Motor neuron (in vitro differentiated cells): ENCODE results near the gene HERPUD2. TPM values are rescaled to one million over a fixed set of nuclear protein-coding genes. Genes with fewer than 3 reads are reported as not detected.
"Not testable (repeated sequence)": the region's sequence is repeated elsewhere in the genome, so short reads cannot be mapped to it uniquely, and the experiment has no call there.

Source experiments
- ATAC-seq, 8 experiments: fragments of 200-7000 bp; cut with Tn5 transposase; replicated peaks in 6 of 8; 2 replicates each; pipeline ENCODE4 v1.8.0; 2021; ENCODE audit warnings: mild to moderate bottlenecking in 8 of 8, moderate library complexity in 8 of 8
- H3K27ac ChIP-seq, 2 donors: fragments of 250-450 bp; sonication (Bioruptor Pico); 2 replicates each; pipeline ENCODE4 v1.9.0; 2021; ENCODE audit warnings: antibody characterized with exemption in 2 of 2, mild to moderate bottlenecking in 2 of 2, moderate library complexity in 1 of 2
- H3K4me1 ChIP-seq, 2 donors: fragments of 250-450 bp; sonication (Bioruptor Pico); replicated peaks in 1 of 2; 2 replicates each; pipeline ENCODE4 v1.6.1; 2021; ENCODE audit warnings: antibody characterized with exemption in 2 of 2, mild to moderate bottlenecking in 2 of 2, moderate library complexity in 1 of 2
- H3K4me3 ChIP-seq, 5 donors: fragments of 250-450 bp; sonication (Bioruptor Pico); 2 replicates each; pipeline ENCODE4 v1.9.0; 2021; ENCODE audit warnings: antibody characterized with exemption in 5 of 5, mild to moderate bottlenecking in 5 of 5, moderate library complexity in 4 of 5
- WGBS, 10 experiments: fragments of 450-650 bp; shearing (Covaris generic); methylation state at CpG; one replicate each; pipeline ENCODE4 v1.0.0; 2022; 5-methylcytosine and 5-hydroxymethylcytosine counted together
- in situ Hi-C, 9 experiments: fragments of 400-800 bp; cut with MboI; loops; one replicate each; pipeline ENCODE4 v1.15.0; 2021; ENCODE audit warnings: low sequenced_read_pairs in 9 of 9, low pct_unique_long_range_greater_than_20kb in 2 of 9; ENCODE audit not compliant: unreplicated experiment in 9 of 9
- total RNA-seq, 8 experiments: library from RNA; unstranded; fragments of 300-600 nt; gene quantifications; 2 replicates each; pipeline versions ENCODE4 v1.2.3 to v1.2.4, GENCODE V29; 2022

HERPUD2 gene
- total RNA-seq, 8 experiments from 2014 or later, result 13.4 to 25.6 (median 15.4) TPM

GRCh38 chr7:35705932-35706461 is 11.1 kb upstream of the HERPUD2 start:
- Histone ChIP-seq H3K27ac (no peak overlapping the region), H3K4me1 (no peaks in the 10 kb centered on the region), H3K4me3 (no peak overlapping the region)
- no peak for ATAC-seq
- in situ Hi-C loops, result loop anchor here in 7 of 9 experiments (10.0 to 25.0 kb wide), 2 partner anchors 199 to 206 kb away; no protein-coding TSS in a partner anchor

GRCh38 chr7:35704261-35704660 is 9.3 kb upstream of the HERPUD2 start:
- Histone ChIP-seq H3K27ac (no peak overlapping the region), H3K4me1 (no peaks in the 10 kb centered on the region), H3K4me3 (no peak overlapping the region)
- WGBS, 10 experiments, result 0 to 100% (median 93%) methylated on average over 1 of the region's 1 CpG; no CpG with 5 or more reads in 6 of the 10 experiments
- in situ Hi-C loops, result loop anchor here in 7 of 9 experiments (10.0 to 25.0 kb wide), 2 partner anchors 201 to 208 kb away; no protein-coding TSS in a partner anchor
- no peak for ATAC-seq

GRCh38 chr7:35702541-35702940 is 7.6 kb upstream of the HERPUD2 start:
- Histone ChIP-seq H3K4me1 (no peaks in the 10 kb centered on the region), H3K27ac (no peak overlapping the region), H3K4me3 (no peak overlapping the region)
- in situ Hi-C loops, result loop anchor here in 7 of 9 experiments (10.0 to 25.0 kb wide), 2 partner anchors 202 to 210 kb away; no protein-coding TSS in a partner anchor
- 33 to 100% (median 76%) methylated on average over 1 to 3 of the region's 4 CpGs; no CpG with 5 or more reads in 1 of the 10 experiments for WGBS, 10 experiments
- no peak for ATAC-seq

- in situ Hi-C loops, result loop anchor here in 7 of 9 experiments (10.0 to 25.0 kb wide), 2 partner anchors 203 to 211 kb away; no protein-coding TSS in a partner anchor
- no peak for ATAC-seq
- WGBS, 10 experiments, result 100% methylated on average over 1 of the region's 1 CpG; no CpG with 5 or more reads in 2 of the 10 experiments
- Histone ChIP-seq H3K4me3 (no peak overlapping the region), H3K4me1 (no peaks in the 10 kb centered on the region), H3K27ac (no peak overlapping the region)
Measured at GRCh38 chr7:35701287-35701900, 6.5 kb upstream of the HERPUD2 start.

- ATAC-seq, result no peak
- 40 to 100% (median 75%) methylated on average over 1 to 2 of the region's 2 CpGs; no CpG with 5 or more reads in 2 of the 10 experiments for WGBS, 10 experiments
- in situ Hi-C loops, result loop anchor here in 7 of 9 experiments (10.0 to 25.0 kb wide), 2 partner anchors 204 to 211 kb away; no protein-coding TSS in a partner anchor
Measured at GRCh38 chr7:35700865-35701264, 5.9 kb upstream of the HERPUD2 start.

GRCh38 chr7:35700333-35700732 is 5.4 kb upstream of the HERPUD2 start:
- H3K4me3 ChIP-seq, result no peak overlapping the region
- peaks cover 5% of the 10 kb centered on the region in 2 donors for H3K4me1 ChIP-seq
- in situ Hi-C loops, result loop anchor here in 7 of 9 experiments (10.0 to 25.0 kb wide), 2 partner anchors 204 to 212 kb away; no protein-coding TSS in a partner anchor
- no peak for ATAC-seq
- no peak overlapping the region for H3K27ac ChIP-seq

More at GRCh38 chr7:35700865-35701264, 5.9 kb upstream of the HERPUD2 start:
- Histone ChIP-seq H3K27ac (no peak overlapping the region), H3K4me1 (peaks cover 3% of the 10 kb centered on the region in 2 donors), H3K4me3 (no peak overlapping the region)

- in situ Hi-C loops, result loop anchor here in 7 of 9 experiments (10.0 to 25.0 kb wide), 2 partner anchors 205 to 212 kb away; no protein-coding TSS in a partner anchor
- peaks cover 5% of the 10 kb centered on the region in 2 donors for H3K4me1 ChIP-seq
- WGBS, 10 experiments, result 11 to 100% (median 71%) methylated on average over 1 to 2 of the region's 2 CpGs; no CpG with 5 or more reads in 1 of the 10 experiments
- H3K27ac ChIP-seq, result no peak overlapping the region
- no peak for ATAC-seq
- H3K4me3 ChIP-seq, result no peak overlapping the region
Measured at GRCh38 chr7:35699796-35700305, 4.9 kb upstream of the HERPUD2 start.

GRCh38 chr7:35698382-35698781 is 3.4 kb upstream of the HERPUD2 start:
- ATAC-seq, H3K27ac ChIP-seq, in situ Hi-C loops, H3K4me3 ChIP-seq, H3K4me1 ChIP-seq: not testable (repeated sequence)
- 31 to 100% (median 90%) methylated on average over 1 to 3 of the region's 3 CpGs; no CpG with 5 or more reads in 1 of the 10 experiments for WGBS, 10 experiments

- Histone ChIP-seq H3K4me1 (peaks cover 7 to 17% of the 10 kb centered on the region in 2 donors), H3K4me3 (no peak overlapping the region), H3K27ac (no peak overlapping the region)
- no peak for ATAC-seq
- 75 to 100% (median 92%) methylated on average over 1 to 10 of the region's 10 CpGs; no CpG with 5 or more reads in 1 of the 10 experiments for WGBS, 10 experiments
- in situ Hi-C loops, result no loop called here
Measured at GRCh38 chr7:35697414-35698175, 2.7 kb upstream of the HERPUD2 start.

- in situ Hi-C loops, result no loop called here
- H3K27ac ChIP-seq, result no peak overlapping the region
- 67 to 100% (median 75%) methylated on average over 1 to 6 of the region's 7 CpGs; no CpG with 5 or more reads in 3 of the 10 experiments for WGBS, 10 experiments
- ATAC-seq, result no peak
- peak overlapping the region; percentile 67 to 96 (median 83) for H3K4me3 ChIP-seq
- H3K4me1 ChIP-seq, result peaks cover 18 to 33% of the 10 kb centered on the region in 2 donors
Measured at GRCh38 chr7:35695987-35696386, 1.1 kb upstream of the HERPUD2 start.

GRCh38 chr7:35695473-35695850 is 527 bp upstream of the HERPUD2 start:
- Histone ChIP-seq H3K4me1 (peaks cover 20 to 38% of the 10 kb centered on the region in 2 donors), H3K4me3 (peak overlapping the region; percentile 67 to 96 (median 83)), H3K27ac (peak overlapping the region; percentile 93 to 94)
- WGBS, 10 experiments, result 0 to 7% (median 5%) methylated on average over 2 to 7 of the region's 10 CpGs; no CpG with 5 or more reads in 4 of the 10 experiments
- in situ Hi-C loops, result no loop called here
- no peak for ATAC-seq

GRCh38 chr7:35694161-35694783 is 663 bp downstream of the HERPUD2 start:
- peak overlapping the region; percentile 67 to 96 (median 83) for H3K4me3 ChIP-seq
- in situ Hi-C loops, result no loop called here
- H3K27ac ChIP-seq, result peak overlapping the region; percentile 93 to 94
- 0 to 60% (median 0%) methylated on average over 1 to 5 of the region's 41 CpGs; no CpG with 5 or more reads in 4 of the 10 experiments for WGBS, 10 experiments
- peaks cover 24 to 43% of the 10 kb centered on the region in 2 donors for H3K4me1 ChIP-seq
- peak in 4 of 8 experiments; percentile 16 to 37 (median 32) for ATAC-seq
